GM19239 (cell line): ENCODE data around the gene PPP1R14D.

ENCODE experiments used
- DNase-seq: peaks from one replicate; pipeline ENCODE4 v3.0.0; 2011; ENCODE audit warnings: low spot score; ENCODE audit not compliant: insufficient read length
- FAIRE-seq: peaks from 2 replicates; lab custom pipeline; 2011; peaks lifted over from hg19 to GRCh38; lab: Jason Lieb, UNC

PPP1R14D gene

GRCh38 chr15:40766906-40767837, 61.3 kb downstream of the PPP1R14D start:
- FAIRE-seq (no peak), DNase-seq (no peak)

DNA sequence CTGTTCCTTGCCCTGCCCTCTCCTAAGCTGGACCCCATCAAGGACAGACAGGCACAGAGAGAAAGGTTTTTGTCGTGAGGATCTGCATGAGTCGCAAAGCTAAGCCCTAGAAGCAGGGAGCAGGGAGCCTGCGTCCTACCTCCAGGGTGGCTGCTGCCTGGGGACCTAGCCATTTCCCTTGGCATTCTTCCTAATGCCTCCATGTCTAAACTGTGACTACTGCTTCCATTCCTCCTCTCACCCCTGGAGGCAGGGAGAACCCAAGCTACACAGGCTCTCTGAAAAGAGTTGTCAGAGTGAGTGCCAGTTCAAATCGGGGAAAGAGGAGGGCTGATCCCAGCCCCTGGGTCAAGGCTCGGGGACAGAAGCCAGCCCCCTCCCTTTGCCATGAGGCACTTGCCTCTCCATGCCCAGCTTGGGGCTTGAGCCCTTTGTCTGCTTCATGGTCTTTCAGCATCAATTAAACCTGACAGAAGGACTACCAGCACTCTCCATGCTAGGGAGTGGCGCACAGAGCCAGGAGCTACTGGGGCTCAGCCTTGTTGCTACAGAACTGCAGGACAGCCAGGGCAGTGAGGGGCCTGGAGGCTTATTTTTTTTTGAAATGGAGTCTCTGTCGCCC, 62.2 kb downstream of the PPP1R14D start:
- FAIRE-seq (no peak), DNase-seq (no peak)
